ENCODE data around the gene HDAC4. TPM values are rescaled to one million over a fixed set of nuclear protein-coding genes. Genes with fewer than 3 reads are reported as not detected.
A peak's percentile ranks its signal among the peaks of the same experiment; 100 is the strongest.

Gene HDAC4
- total RNA-seq, 1 experiment from 2014 or later: 11.3 TPM

DNA sequence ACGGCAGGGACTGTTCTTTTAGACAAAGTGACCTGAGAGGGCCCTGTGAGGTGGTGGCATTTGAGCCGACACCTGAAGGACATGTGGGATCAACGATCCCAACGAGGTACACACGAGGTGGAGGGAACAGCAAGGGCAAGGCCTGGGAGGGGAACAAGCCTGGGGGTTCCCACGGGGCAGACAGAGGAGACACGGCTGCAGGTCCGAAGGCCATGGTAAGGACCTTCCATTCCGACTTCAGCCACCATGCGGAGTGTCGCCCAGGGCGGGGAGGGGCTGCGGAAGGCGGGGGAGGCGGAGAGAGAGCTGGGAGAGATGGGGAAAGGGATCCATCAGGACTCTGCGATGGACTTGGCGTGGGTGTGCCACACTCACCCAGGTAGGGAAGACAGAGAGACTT lies 151.8 kb downstream of the HDAC4 start:
- H3K9me3 ChIP-seq (replicated peaks): no peaks in the 10 kb centered on the region
- H3K27me3 ChIP-seq: no peaks in the 10 kb centered on the region
- H3K27ac ChIP-seq: peak overlapping the region; percentile 46
- DNase-seq: no peak
- no peak overlapping the region for H3K4me3 ChIP-seq
- peaks cover 15% of the 10 kb centered on the region for H3K4me1 ChIP-seq
- no peaks in the 10 kb centered on the region for H3K36me3 ChIP-seq

DNA sequence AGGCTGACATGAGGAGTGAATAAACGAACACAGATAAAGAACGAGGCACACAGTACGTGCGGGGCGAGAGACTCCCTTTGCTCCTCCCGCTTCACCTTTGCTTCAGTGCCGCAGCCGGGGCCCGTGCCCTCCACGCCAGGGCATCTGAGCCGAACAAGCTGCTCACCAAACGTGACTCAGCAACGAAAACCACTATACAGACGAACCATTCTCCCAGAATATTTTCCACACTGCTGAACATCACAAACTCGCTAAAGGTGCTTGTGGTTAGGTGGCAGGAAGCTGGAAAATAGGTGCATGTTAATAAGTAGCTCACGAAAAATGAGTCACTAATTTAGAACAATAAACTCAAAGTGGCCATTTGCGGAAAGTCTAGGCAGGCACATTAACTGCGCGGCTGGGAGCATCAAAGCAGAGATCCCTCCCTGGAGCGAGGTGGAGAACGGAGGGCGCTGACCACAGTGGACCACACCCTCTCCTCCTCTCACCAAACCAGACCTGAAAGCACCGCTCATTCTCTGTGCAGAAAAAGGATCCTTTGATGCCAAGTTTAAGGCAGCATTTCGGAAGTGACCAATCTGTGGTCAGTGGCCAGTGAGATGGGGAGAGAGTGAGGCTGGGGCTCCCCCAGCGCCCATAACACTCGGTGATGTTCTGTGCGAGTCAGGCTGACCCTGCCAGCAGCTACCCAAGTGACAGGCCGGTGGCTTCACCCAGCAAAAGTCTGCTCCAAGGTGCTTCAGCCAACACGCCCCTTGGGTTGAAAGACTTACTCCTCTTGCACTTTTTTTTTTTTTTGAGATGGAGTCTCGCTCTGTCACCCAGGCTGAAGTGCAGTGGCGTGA lies 153.2 kb downstream of the HDAC4 start:
- no peak overlapping the region for H3K4me3 ChIP-seq
- H3K4me1 ChIP-seq: peaks cover 15% of the 10 kb centered on the region
- no peaks in the 10 kb centered on the region for H3K27me3 ChIP-seq
- no peaks in the 10 kb centered on the region for H3K9me3 ChIP-seq (replicated peaks)
- no peaks in the 10 kb centered on the region for H3K36me3 ChIP-seq
- no peak overlapping the region for H3K27ac ChIP-seq
- DNase-seq: no peak

DNA sequence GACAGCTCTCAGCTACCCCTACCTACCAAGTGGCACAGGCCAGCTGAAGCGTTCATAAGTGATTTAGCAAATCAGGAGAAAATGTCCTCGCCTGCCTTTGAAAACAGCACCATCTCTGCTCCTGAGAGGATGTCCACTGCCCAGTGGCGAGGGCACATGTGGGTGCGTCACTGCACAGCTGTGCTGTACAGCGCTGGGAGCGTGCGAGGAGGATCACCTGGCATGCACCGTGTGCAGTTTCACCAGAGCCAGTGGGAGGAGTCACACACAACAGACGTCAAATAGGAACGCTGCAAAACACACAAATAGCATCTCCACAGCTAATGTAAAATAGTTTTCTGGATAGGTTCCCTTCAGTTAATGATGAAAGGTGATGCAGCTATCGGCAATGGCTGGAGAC lies 154.1 kb downstream of the HDAC4 start:
- H3K27ac ChIP-seq: no peak overlapping the region
- peaks cover 15% of the 10 kb centered on the region for H3K4me1 ChIP-seq
- H3K9me3 ChIP-seq (replicated peaks): no peaks in the 10 kb centered on the region
- DNase-seq: no peak
- H3K27me3 ChIP-seq: no peaks in the 10 kb centered on the region
- H3K4me3 ChIP-seq: no peak overlapping the region
- no peaks in the 10 kb centered on the region for H3K36me3 ChIP-seq

DNA sequence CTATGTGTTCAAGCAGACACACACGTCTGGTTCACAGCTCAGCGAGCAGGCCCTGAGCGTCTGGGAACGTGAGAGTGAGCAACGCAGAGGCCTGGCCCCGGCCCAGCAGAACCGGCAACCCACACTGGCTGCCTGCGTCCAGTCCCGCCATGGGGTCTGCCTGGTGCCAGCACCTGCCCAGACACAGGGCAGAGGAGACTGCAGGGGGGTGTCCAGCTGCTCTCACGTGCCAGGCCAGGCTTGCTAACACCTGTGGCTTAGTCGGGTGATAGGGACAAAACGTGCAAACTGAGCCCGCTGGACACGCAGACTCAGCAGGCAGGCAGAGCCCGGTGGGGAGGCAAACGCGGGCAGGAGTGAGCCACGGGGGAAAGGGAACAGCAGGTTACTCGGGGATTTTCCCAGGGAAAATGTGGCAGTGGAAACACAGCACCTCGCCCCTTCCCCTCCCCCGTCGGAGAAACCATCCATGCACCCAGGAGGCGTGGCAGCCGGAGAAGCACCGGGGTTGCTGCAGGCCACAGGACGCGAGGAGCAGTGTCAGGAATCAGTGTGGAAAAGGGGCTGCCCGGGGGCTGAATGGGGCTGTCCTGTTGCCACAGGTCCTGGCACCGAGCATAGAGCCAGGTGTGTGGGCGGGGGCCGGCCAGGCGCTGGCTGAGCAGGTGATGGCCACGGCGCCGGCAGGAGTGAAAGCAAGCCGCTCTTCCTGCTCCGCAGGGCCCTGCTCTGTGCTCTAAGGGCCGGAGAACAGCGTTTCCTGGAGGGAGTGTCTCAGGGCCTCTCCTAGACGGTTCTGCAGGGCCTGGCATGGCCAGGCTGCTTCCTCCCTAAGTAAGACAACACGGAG lies 154.7 kb downstream of the HDAC4 start:
- no peaks in the 10 kb centered on the region for H3K27me3 ChIP-seq

DNA sequence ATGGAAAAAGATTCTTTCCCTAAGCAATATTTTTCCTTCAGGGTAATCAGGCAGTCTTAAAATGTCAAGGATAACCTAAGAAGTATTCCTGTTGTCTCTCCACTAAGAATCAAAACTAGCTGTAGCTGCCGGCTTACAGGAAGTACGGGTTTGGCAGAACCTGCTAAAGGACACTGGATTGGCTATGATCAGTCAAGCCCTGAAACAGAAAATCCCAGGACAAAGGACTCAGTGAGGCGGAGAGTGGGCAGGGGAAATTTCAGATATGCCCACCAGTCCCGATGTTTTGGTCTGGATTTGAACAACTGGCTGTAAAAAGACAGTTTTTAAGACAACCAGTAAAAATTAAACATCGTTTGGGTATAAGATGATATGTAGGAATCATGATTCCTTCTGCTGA lies 155.7 kb downstream of the HDAC4 start:
- Histone ChIP-seq H3K9me3 (replicated peaks) (no peaks in the 10 kb centered on the region), H3K27ac (no peak overlapping the region), H3K27me3 (no peaks in the 10 kb centered on the region), H3K36me3 (no peaks in the 10 kb centered on the region), H3K4me1 (peaks cover 12% of the 10 kb centered on the region), H3K4me3 (no peak overlapping the region)
- DNase-seq: no peak

More for the DNA sequence above, 154.7 kb downstream of the HDAC4 start:
- H3K9me3 ChIP-seq (replicated peaks): no peaks in the 10 kb centered on the region
- no peak for DNase-seq
- H3K36me3 ChIP-seq: no peaks in the 10 kb centered on the region
- no peak overlapping the region for H3K4me3 ChIP-seq
- H3K4me1 ChIP-seq: peaks cover 15% of the 10 kb centered on the region
- no peak overlapping the region for H3K27ac ChIP-seq

DNA sequence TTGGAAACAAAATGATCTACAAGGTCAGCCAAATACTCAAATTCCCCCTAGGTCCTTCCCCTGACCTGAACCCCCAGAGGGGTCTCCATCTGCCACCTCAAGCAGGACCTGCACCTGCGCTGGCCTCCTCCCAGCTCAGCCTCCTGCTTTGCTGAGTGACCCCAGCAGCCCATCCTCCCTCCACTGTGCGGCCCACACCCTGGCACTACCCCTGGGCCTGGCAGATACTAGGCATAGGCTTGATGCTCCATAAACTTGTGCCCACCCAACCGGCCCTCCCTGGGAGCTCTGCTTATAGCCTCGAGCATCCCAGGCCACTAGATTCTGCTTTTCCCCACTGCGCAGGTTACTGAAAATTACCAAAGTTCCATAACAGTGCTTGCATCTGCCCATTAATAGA lies 156.2 kb downstream of the HDAC4 start:
- no peak for DNase-seq

DNA sequence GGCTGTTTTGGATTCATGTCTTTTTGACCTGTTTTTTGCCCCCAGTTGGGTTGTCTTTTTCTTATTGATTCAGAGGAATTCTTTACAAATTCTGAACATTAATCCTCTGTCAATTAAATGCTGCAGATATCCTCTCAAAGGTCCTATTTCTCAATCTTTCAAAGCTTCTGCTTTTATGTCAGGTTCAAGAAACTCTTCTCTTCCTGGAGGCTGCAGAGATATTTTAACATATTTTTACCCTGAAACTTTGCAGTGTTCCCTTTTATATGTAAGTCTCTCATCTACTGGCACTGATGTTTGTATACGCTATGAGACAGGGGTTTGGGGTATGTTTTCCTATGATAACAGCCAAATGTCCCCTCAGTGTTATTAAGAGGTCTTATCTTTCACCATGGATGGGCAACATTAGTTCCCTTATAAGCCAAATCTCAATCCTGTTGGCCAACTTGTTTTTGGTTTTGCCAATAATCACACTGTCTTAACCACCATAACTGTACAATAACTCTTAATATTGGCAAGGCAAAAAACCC lies 159.3 kb downstream of the HDAC4 start:
- Histone ChIP-seq H3K36me3 (no peaks in the 10 kb centered on the region), H3K27me3 (no peaks in the 10 kb centered on the region), H3K9me3 (replicated peaks) (no peaks in the 10 kb centered on the region), H3K27ac (no peak overlapping the region), H3K4me3 (no peak overlapping the region), H3K4me1 (no peaks in the 10 kb centered on the region)
- DNase-seq: no peak

More for the DNA sequence above, 156.2 kb downstream of the HDAC4 start:
- Histone ChIP-seq H3K9me3 (replicated peaks) (no peaks in the 10 kb centered on the region), H3K36me3 (no peaks in the 10 kb centered on the region), H3K27ac (no peak overlapping the region), H3K4me1 (peaks cover 8% of the 10 kb centered on the region), H3K4me3 (no peak overlapping the region), H3K27me3 (no peaks in the 10 kb centered on the region)

DNA sequence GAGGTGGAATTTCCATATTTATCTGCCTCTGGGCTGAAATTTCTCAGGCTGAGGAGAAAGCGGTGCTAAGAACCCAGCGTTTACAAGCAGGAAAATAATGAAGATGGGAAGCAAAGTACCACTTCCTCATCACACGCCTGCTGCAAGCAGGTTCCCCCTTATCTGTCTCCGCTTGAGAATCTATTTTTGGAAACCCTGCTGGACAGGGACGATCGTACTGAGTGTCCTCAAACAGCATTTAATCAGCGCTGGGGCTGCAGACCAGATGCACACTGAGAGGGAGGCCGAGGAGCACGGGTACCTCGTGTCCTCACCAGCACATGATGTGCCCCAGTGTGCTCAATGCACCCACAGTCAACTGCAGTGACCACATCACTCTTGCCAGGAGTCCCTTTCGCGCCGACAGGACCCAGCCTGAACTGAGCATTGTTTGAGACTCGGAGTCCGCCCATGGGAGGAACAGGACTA lies 160.4 kb downstream of the HDAC4 start:
- no peaks in the 10 kb centered on the region for H3K4me1 ChIP-seq
- H3K4me3 ChIP-seq: no peak overlapping the region
- no peaks in the 10 kb centered on the region for H3K36me3 ChIP-seq
- no peaks in the 10 kb centered on the region for H3K27me3 ChIP-seq
- H3K27ac ChIP-seq: no peak overlapping the region
- no peak for DNase-seq
- H3K9me3 ChIP-seq (replicated peaks): no peaks in the 10 kb centered on the region

DNA sequence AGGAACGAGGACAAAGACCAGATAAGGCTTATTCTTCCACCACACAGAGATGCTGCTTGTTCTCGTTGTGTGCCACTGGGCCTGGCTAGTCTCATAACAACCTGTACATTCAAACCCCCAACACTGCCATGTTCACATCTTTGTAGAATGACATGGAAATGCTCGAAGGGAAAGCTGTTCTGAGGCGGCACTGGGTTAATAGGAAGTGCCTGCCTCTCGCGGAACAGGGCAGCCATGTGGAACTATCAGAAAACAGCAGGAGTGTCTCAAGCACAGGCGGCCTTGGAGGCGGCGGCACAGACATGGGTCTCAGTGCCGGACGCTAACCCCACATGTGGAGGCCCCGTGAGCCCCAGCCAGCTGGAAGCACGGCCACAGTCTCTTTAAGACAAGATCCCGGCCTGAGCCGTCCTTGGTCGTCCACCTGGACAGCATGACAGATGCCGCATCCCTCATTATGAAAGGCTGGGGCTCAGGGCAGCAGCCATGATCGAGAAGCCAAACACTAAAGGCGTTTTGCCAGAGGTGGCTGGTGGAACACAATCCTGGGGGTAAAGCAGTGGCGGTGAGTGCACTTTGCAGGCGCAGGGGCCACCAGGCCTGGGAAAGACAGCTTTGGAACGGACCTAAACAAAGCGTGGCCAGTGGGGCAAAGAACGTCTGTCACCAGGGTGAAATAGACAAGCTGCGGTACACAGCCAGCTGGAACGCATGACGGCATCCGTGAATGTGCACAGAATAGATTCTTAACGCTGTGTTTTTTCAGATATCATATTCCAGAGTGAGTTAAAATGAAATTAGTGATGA lies 161.0 kb downstream of the HDAC4 start:
- no peak overlapping the region for H3K4me3 ChIP-seq
- H3K4me1 ChIP-seq: no peaks in the 10 kb centered on the region
- H3K9me3 ChIP-seq (replicated peaks): no peaks in the 10 kb centered on the region
- no peaks in the 10 kb centered on the region for H3K36me3 ChIP-seq
- no peaks in the 10 kb centered on the region for H3K27me3 ChIP-seq
- H3K27ac ChIP-seq: no peak overlapping the region
- no peak for DNase-seq

DNA sequence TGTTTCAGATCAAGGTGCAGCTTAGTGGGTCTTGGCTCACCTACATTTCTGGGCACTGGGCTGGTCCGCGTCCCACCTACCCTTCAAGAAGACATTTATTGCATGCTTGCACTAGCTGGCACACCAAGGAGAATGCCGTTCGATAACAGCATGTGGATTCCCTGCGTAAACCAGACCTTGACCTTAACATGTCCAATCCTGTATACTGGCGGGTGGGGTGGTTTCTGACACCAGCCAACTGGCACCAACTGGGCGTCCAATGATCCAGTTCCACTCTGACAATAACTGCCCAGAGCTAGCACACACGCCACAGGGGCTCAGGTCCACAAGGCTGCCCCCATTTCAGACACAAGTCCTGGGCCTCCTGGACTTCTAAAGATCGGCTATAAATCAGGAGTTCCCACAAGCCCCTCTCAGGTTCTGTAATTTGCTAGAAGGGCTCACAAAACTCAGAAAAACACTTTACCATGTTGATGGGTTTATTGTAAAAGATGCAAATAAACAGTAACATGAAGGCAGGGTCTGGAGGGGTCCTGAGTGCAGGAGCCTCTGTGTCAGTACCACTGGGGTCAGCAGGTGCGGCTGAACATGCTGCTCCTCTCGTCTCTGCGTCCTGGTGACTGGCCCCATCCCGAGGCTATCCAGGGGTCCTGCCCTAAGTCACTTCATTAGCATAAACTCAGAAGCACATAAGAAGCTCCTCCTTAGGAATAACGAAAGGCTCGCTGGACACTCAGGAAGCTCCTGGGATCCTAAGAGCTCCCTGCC lies 161.8 kb downstream of the HDAC4 start:
- H3K27ac ChIP-seq: no peak overlapping the region
- DNase-seq: no peak
- H3K4me3 ChIP-seq: no peak overlapping the region
- no peaks in the 10 kb centered on the region for H3K27me3 ChIP-seq
- H3K9me3 ChIP-seq (replicated peaks): no peaks in the 10 kb centered on the region
- H3K36me3 ChIP-seq: no peaks in the 10 kb centered on the region
- no peaks in the 10 kb centered on the region for H3K4me1 ChIP-seq

DNA sequence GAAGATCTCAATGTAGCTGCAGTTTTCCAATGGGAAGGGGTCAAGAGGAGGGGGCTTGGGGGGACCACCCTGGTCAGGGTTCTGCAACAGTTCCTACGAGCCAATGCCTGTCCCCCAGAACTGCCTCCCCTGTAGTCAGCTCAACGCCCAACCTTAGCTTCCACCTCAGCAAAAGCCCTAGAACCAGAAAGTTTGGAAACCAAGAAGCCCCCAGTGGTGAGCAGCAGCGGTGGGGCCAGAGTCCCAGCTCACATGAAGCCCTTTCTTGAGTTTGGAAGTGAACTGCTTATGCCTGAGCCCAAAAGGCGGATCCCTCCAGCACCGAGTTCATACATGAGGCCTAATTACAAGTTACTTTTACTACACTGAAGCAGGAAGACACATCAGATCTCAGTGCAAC lies 162.4 kb downstream of the HDAC4 start:
- Histone ChIP-seq H3K36me3 (no peaks in the 10 kb centered on the region), H3K4me1 (no peaks in the 10 kb centered on the region), H3K9me3 (replicated peaks) (no peaks in the 10 kb centered on the region), H3K4me3 (no peak overlapping the region), H3K27me3 (no peaks in the 10 kb centered on the region), H3K27ac (no peak overlapping the region)
- DNase-seq: no peak

DNA sequence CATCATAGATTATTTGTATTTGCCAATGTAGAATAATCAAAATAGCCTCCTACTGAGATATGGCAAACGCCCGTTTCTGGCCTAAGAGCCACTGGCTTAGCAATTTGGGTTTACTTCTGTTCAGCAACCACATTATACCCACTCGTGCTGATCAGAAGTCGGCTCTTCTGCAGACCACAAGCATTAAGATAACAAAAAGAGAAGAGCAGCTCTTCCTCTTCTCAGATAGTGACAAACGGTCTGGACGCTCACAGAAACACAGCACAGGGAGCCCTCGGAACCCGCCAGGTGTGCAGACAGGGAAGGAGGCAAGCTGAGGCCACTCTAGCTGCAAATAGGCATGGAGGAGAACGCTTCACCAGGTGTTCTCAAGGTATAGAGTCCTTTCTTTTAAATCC lies 164.0 kb downstream of the HDAC4 start:
- no peaks in the 10 kb centered on the region for H3K36me3 ChIP-seq
- no peak overlapping the region for H3K4me3 ChIP-seq
- H3K9me3 ChIP-seq (replicated peaks): no peaks in the 10 kb centered on the region
- no peaks in the 10 kb centered on the region for H3K27me3 ChIP-seq
- DNase-seq: no peak
- H3K27ac ChIP-seq: no peak overlapping the region
- H3K4me1 ChIP-seq: no peaks in the 10 kb centered on the region

DNA sequence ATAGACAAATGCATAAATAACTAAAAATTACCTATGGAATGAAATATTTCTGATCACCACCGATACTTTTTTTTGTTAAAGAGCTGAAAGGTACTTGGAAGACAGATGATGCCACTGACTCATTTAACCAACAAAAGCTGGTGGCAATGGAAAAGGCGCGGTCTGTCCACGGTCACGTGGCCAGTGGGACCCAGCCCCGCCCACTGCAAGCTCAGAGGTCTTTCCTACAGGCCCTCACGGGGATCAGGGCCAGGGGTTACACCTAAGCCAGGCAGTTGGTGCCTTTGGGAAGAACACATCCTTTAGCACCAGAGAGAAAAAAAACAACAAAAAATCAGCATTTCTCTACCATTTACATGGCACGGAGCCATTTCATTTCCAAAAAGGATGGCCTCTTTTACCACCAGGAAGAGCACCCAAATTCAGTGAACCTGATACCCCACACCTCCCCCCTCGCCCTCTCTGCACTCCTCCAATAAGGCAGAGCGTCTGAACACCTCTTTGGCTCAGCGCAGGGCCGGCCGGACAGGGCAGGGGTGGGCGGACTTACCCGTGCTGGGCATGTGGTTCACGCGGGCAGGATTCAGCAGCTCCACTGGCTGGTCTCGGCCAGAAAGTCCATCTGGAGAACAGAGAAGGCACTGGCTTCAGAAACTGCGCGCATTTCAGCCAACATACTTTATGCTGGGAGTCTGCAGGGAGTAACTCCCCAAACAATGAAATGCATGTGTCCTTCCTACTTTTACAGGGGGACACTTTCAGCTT lies 164.6 kb downstream of the HDAC4 start:
- Histone ChIP-seq H3K27me3 (no peaks in the 10 kb centered on the region), H3K27ac (no peak overlapping the region), H3K36me3 (no peaks in the 10 kb centered on the region), H3K4me1 (no peaks in the 10 kb centered on the region), H3K9me3 (replicated peaks) (no peaks in the 10 kb centered on the region), H3K4me3 (no peak overlapping the region)
- no peak for DNase-seq

Measured in SJCRH30 (cell line).